ENCODE measurements around the gene ROBO1.

- TF ChIP-seq EZH2 (IDR thresholded peaks at IDR 0.05): no peak
- no peak for TF ChIP-seq POLR2AphosphoS5 (IDR thresholded peaks at IDR 0.05; ENCODE audit: borderline replicate concordance, low read depth, low read length)
- TF ChIP-seq FOXP2 (optimal IDR thresholded peaks at IDR 0.05; ENCODE audit: control extremely low read depth, extremely low read length, insufficient read depth): no peak
These were observed 1101.4 kb downstream of the ROBO1 start for GRCh38 chr3:78666470-78666800.

Data from SK-N-MC (cell line).